SK-N-SH treated with all-trans-retinoic acid at 6 μM for 48 hours (cell line): ENCODE measurements around the gene TRAPPC2L.

ENCODE experiments used
- ARNTL ChIP-seq: fragments of 450-650 bp; formaldehyde crosslinking; IDR thresholded peaks from 2 replicates; pipeline ENCODE4 v1.5.0; 2020; ENCODE audit warnings: low read depth, mild to moderate bottlenecking, moderate library complexity, borderline replicate concordance
- BACH2 ChIP-seq: fragments of 250-450 bp; sonication (Bioruptor Pico); IDR thresholded peaks from 2 replicates; pipeline ENCODE4 v1.9.0; 2021; ENCODE audit warnings: mild to moderate bottlenecking, borderline replicate concordance
- CREB5 ChIP-seq: fragments of 250-450 bp; sonication (Bioruptor Pico); IDR thresholded peaks from 2 replicates; pipeline ENCODE4 v1.5.1; 2020; ENCODE audit warnings: low read depth, mild to moderate bottlenecking, moderate library complexity
- RARB ChIP-seq: fragments of 250-450 bp; sonication (Bioruptor Pico); IDR thresholded peaks from 2 replicates; pipeline ENCODE4 v1.8.0; 2021; ENCODE audit warnings: mild to moderate bottlenecking, moderate library complexity
- SNAI2 ChIP-seq: fragments of 250-450 bp; sonication (Bioruptor Pico); IDR thresholded peaks from 2 replicates; pipeline ENCODE4 v1.5.0; 2020; ENCODE audit warnings: mild to moderate bottlenecking, moderate library complexity
- ZC3H10 ChIP-seq: fragments of 250-450 bp; sonication (Bioruptor Pico); IDR thresholded peaks from 2 replicates; pipeline ENCODE4 v1.5.1; 2021; ENCODE audit warnings: mild to moderate bottlenecking, moderate library complexity

GRCh38 chr16:88877564-88878289 lies 20.8 kb downstream of the TRAPPC2L start:
- TF ChIP-seq ARNTL (CRISPR knock-in tag) (no peak), RARB (no peak), ZC3H10 (CRISPR knock-in tag) (no peak), BACH2 (CRISPR knock-in tag) (no peak), SNAI2 (no peak), CREB5 (CRISPR knock-in tag) (no peak)
